GM23338 (cell line): ENCODE data around the gene KRT7.

ENCODE experiments used
- CREB1 ChIP-seq: fragments of 250-450 bp; sonication (Bioruptor Pico); IDR thresholded peaks from 2 replicates; pipeline ENCODE4 v1.5.0; 2020; ENCODE audit warnings: low read depth, mild to moderate bottlenecking, moderate library complexity
- CTCF ChIP-seq, 2 experiments: fragments of 200-600 bp in 1 of 2; sonication (generic) in 1 of 2; conservative IDR thresholded peaks; 2 replicates each; pipeline versions ENCODE4 v1.5.1 to v1.6.1; 2016 to 2017; ENCODE audit warnings: antibody characterized with exemption in 2 of 2, low read depth in 2 of 2, mild to moderate bottlenecking in 2 of 2, moderate library complexity in 1 of 2
- EZH2 ChIP-seq: fragments of 200-600 bp; sonication (generic); IDR thresholded peaks from one replicate; pipeline ENCODE4 v1.8.0; 2017; ENCODE audit warnings: antibody characterized with exemption, mild to moderate bottlenecking, low read depth; ENCODE audit not compliant: unreplicated experiment
- EZH2phosphoT487 ChIP-seq: fragments of 200-600 bp; sonication (generic); IDR thresholded peaks from one replicate; pipeline ENCODE4 v1.8.1; 2018; ENCODE audit warnings: antibody characterized with exemption; ENCODE audit not compliant: unreplicated experiment
- JUNB ChIP-seq: IDR thresholded peaks from one replicate; pipeline ENCODE4 v1.6.1; 2016; ENCODE audit warnings: antibody characterized with exemption; ENCODE audit not compliant: unreplicated experiment
- NANOG ChIP-seq: IDR thresholded peaks from 2 replicates; pipeline ENCODE4 v1.6.1; 2016; ENCODE audit warnings: antibody characterized with exemption, borderline replicate concordance
- POLR2AphosphoS5 ChIP-seq: IDR thresholded peaks from 2 replicates; pipeline ENCODE4 v1.6.1; 2016; ENCODE audit warnings: antibody characterized with exemption, low read depth
- REST ChIP-seq: IDR thresholded peaks from one replicate; pipeline ENCODE4 v1.6.1; 2018; ENCODE audit warnings: antibody characterized with exemption; ENCODE audit not compliant: unreplicated experiment
- STAT1 ChIP-seq: IDR thresholded peaks from one replicate; pipeline ENCODE4 v1.6.1; 2016; ENCODE audit warnings: antibody characterized with exemption; ENCODE audit not compliant: unreplicated experiment
- ZNF114 ChIP-seq: fragments of 250-450 bp; sonication (Bioruptor Pico); IDR thresholded peaks from 2 replicates; pipeline ENCODE4 v1.5.0; 2020; ENCODE audit warnings: mild to moderate bottlenecking, moderate library complexity
- ZNF462 ChIP-seq: fragments of 250-450 bp; sonication (Bioruptor Pico); IDR thresholded peaks from 2 replicates; pipeline ENCODE4 v1.5.0; 2020; ENCODE audit warnings: mild to moderate bottlenecking, moderate library complexity
- TF ChIP-seq, protein P1 (sequence below): IDR thresholded peaks from 2 replicates; pipeline ENCODE4 v1.6.1; 2016; ENCODE audit warnings: antibody characterized with exemption

- TF ChIP-seq NANOG (no peak), CTCF (conservative IDR thresholded peaks at IDR 0.05; ENCODE audit: low read depth in 2 of 2) (no peak), POLR2AphosphoS5 (no peak), ZNF462 (CRISPR knock-in tag) (no peak), EZH2 (no peak), REST (no peak), CREB1 (CRISPR knock-in tag) (no peak), EZH2phosphoT487 (no peak), JUNB (no peak), ZNF114 (CRISPR knock-in tag) (no peak), STAT1 (no peak)
- TF ChIP-seq, protein P1, sequence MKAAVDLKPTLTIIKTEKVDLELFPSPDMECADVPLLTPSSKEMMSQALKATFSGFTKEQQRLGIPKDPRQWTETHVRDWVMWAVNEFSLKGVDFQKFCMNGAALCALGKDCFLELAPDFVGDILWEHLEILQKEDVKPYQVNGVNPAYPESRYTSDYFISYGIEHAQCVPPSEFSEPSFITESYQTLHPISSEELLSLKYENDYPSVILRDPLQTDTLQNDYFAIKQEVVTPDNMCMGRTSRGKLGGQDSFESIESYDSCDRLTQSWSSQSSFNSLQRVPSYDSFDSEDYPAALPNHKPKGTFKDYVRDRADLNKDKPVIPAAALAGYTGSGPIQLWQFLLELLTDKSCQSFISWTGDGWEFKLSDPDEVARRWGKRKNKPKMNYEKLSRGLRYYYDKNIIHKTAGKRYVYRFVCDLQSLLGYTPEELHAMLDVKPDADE = no peak
These were observed 46.6 kb downstream of the KRT7 start for GRCh38 chr12:52279422-52280318.
